Measurements from ENCODE around the gene BTNL9.

BTNL9 gene

DNA sequence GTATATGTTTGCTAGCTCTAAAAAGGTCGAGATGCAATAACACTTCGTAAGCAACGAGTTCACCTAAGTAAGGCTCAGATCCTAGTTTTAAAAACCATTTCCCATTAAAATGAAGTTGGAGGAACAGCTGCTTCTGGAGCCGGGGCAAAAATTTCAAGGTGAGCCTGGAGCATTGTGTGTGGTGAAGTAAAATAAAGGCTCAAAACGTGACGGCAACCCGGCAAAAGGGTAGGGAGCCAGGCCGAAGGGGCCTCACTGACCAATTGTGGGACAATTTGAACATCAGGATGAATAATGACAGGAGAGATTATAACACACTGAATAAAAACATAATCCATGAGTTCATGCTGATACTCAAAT lies 20.1 kb downstream of the BTNL9 start:
- no peak for TF ChIP-seq FOXP2 (optimal IDR thresholded peaks at IDR 0.05; ENCODE audit: borderline replicate concordance, extremely low read depth, extremely low read length, insufficient read depth)
- TF ChIP-seq POLR2AphosphoS5 (IDR thresholded peaks at IDR 0.05; ENCODE audit: low read depth, low read length) = no peak
- TF ChIP-seq TAF1 (IDR thresholded peaks at IDR 0.05; ENCODE audit: borderline replicate concordance, insufficient read depth, low read length) = no peak
- TF ChIP-seq, protein P1, sequence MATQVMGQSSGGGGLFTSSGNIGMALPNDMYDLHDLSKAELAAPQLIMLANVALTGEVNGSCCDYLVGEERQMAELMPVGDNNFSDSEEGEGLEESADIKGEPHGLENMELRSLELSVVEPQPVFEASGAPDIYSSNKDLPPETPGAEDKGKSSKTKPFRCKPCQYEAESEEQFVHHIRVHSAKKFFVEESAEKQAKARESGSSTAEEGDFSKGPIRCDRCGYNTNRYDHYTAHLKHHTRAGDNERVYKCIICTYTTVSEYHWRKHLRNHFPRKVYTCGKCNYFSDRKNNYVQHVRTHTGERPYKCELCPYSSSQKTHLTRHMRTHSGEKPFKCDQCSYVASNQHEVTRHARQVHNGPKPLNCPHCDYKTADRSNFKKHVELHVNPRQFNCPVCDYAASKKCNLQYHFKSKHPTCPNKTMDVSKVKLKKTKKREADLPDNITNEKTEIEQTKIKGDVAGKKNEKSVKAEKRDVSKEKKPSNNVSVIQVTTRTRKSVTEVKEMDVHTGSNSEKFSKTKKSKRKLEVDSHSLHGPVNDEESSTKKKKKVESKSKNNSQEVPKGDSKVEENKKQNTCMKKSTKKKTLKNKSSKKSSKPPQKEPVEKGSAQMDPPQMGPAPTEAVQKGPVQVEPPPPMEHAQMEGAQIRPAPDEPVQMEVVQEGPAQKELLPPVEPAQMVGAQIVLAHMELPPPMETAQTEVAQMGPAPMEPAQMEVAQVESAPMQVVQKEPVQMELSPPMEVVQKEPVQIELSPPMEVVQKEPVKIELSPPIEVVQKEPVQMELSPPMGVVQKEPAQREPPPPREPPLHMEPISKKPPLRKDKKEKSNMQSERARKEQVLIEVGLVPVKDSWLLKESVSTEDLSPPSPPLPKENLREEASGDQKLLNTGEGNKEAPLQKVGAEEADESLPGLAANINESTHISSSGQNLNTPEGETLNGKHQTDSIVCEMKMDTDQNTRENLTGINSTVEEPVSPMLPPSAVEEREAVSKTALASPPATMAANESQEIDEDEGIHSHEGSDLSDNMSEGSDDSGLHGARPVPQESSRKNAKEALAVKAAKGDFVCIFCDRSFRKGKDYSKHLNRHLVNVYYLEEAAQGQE (IDR thresholded peaks at IDR 0.05; ENCODE audit: insufficient read depth in 1 of 2, low read depth in 2 of 2, low read length in 2 of 2) = no peak
- no peak for TF ChIP-seq SIN3A (IDR thresholded peaks at IDR 0.05; ENCODE audit: borderline replicate concordance, insufficient read depth, low read length)

DNA sequence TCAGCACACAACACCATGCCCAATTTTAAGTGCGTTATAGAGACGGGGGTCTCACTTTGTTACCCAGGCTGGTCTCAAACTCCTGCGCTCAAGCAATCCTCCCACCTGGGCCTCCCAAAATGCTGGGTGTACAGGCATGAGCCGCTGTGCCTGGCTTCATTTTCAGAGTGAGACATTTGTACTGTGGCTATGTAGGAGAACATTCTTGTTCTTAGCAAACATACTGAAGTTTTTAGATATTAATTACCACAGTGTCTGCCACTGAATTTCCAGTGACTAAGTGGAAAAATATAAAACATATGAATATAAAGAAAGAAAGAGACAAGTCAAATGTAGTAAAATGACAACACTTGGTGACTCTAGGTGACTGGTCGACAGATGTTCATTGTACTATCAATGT lies 20.9 kb downstream of the BTNL9 start:
- TF ChIP-seq, protein P1 (IDR thresholded peaks at IDR 0.05; ENCODE audit: insufficient read depth in 1 of 2, low read depth in 2 of 2, low read length in 2 of 2) = no peak
- TF ChIP-seq POLR2AphosphoS5 (IDR thresholded peaks at IDR 0.05; ENCODE audit: low read depth, low read length) (no peak), SIN3A (IDR thresholded peaks at IDR 0.05; ENCODE audit: borderline replicate concordance, insufficient read depth, low read length) (no peak), FOXP2 (optimal IDR thresholded peaks at IDR 0.05; ENCODE audit: borderline replicate concordance, extremely low read depth, extremely low read length, insufficient read depth) (no peak), TAF1 (IDR thresholded peaks at IDR 0.05; ENCODE audit: borderline replicate concordance, insufficient read depth, low read length) (no peak)

DNA sequence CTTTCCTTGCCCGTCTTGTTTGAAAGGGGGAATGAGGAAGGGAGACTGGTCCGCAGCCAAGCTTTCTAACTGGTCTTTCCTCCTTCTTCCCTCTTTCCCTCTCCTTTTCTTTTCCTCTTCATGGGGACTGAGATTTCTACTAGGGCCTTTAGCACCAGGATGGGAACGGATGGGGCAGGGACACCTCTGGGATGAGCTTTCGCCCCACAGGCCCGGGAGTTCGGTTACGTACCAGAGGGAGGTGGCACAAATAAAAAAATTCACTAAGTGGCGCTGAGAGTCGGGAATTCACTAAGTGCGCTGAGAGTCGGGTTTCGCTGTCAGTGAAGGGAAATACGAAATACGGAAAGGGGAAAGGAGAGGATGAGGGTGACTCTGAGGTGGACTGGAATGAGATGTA lies 21.6 kb downstream of the BTNL9 start:
- TF ChIP-seq SIN3A (IDR thresholded peaks at IDR 0.05; ENCODE audit: borderline replicate concordance, insufficient read depth, low read length) (no peak), TAF1 (IDR thresholded peaks at IDR 0.05; ENCODE audit: borderline replicate concordance, insufficient read depth, low read length) (no peak), POLR2AphosphoS5 (IDR thresholded peaks at IDR 0.05; ENCODE audit: low read depth, low read length) (no peak), FOXP2 (optimal IDR thresholded peaks at IDR 0.05; ENCODE audit: borderline replicate concordance, extremely low read depth, extremely low read length, insufficient read depth) (no peak)
- TF ChIP-seq, protein P1 (IDR thresholded peaks at IDR 0.05; ENCODE audit: insufficient read depth in 1 of 2, low read depth in 2 of 2, low read length in 2 of 2) = no peak

DNA sequence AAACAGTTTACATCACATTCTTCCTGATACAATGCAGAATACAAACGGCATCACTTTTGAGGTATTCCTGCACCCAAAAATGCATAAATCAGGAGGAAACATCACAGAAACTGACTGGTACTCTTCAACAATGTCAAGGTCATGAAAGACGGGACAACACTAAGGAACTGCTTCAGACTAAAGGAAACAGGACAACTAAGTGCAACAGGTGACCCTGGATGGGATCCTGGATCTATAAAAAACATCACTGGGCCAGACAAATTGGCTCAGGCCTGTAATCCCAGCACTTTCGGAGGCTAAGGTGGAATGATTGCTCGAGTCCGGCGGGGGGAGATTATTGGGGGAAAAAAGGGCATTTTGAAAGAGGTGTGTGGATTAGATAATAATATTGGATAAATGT lies 22.6 kb downstream of the BTNL9 start:
- TF ChIP-seq TAF1 (IDR thresholded peaks at IDR 0.05; ENCODE audit: borderline replicate concordance, insufficient read depth, low read length) = no peak
- no peak for TF ChIP-seq FOXP2 (optimal IDR thresholded peaks at IDR 0.05; ENCODE audit: borderline replicate concordance, extremely low read depth, extremely low read length, insufficient read depth)
- TF ChIP-seq, protein P1 (IDR thresholded peaks at IDR 0.05; ENCODE audit: insufficient read depth in 1 of 2, low read depth in 2 of 2, low read length in 2 of 2) = no peak
- TF ChIP-seq POLR2AphosphoS5 (IDR thresholded peaks at IDR 0.05; ENCODE audit: low read depth, low read length) = no peak
- TF ChIP-seq SIN3A (IDR thresholded peaks at IDR 0.05; ENCODE audit: borderline replicate concordance, insufficient read depth, low read length) = no peak

DNA sequence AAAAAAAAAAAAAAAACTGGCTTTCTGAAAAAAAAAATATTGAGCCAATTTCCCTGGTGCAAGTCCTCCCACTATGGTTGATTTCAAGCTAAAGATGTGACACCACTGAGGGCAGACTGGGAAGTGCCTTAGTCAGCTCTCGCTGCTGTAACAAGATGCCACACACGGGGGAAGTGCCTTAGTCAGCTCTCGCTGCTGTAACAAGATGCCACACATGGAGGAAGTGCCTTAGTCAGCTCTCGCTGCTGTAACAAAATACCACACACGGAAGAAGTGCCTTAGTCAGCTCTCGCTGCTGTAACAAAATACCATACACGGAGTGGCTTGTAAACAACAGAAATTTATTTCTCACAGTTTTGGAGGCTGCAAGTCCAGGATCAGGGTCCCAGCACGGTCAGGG lies 23.4 kb downstream of the BTNL9 start:
- TF ChIP-seq POLR2AphosphoS5 (IDR thresholded peaks at IDR 0.05; ENCODE audit: low read depth, low read length) (no peak), TAF1 (IDR thresholded peaks at IDR 0.05; ENCODE audit: borderline replicate concordance, insufficient read depth, low read length) (no peak), SIN3A (IDR thresholded peaks at IDR 0.05; ENCODE audit: borderline replicate concordance, insufficient read depth, low read length) (no peak), FOXP2 (optimal IDR thresholded peaks at IDR 0.05; ENCODE audit: borderline replicate concordance, extremely low read depth, extremely low read length, insufficient read depth) (no peak)
- TF ChIP-seq, protein P1 (IDR thresholded peaks at IDR 0.05; ENCODE audit: insufficient read depth in 1 of 2, low read depth in 2 of 2, low read length in 2 of 2) = no peak
